ENCODE results near the gene AP3B1. TPM values are rescaled to one million over a fixed set of nuclear protein-coding genes. Genes with fewer than 3 reads are reported as not detected.

Gene AP3B1
- total RNA-seq, 1 experiment from 2014 or later = 45.3 TPM

DNA sequence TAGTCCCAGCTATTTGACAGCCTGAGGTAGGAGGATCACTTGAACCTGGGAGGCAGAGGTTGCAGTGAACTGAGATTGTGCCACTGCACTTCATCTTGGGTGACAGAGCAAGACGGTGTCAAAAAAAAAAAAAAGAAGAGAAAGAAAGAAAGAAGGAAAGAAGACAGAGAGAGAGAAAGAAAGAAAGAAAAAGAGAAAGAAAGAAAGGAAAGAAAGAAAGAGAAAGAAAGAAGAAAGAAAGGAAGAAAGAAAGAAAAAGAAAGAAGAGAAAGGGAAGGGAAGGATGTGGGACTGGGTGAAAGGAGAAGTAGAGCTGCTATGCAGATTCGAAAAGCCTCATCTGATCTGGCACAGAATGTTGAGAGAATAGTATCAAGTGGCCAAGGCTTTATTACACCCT is 42.2 kb upstream of the AP3B1 start:
- POLR2A ChIA-PET (ENCODE audit: low non-redundant PET) = no interaction called here
- no peak overlapping the region for H3K4me3 ChIP-seq (ENCODE audit: low read depth, low read length, poor library complexity, severe bottlenecking)
- peaks cover 6% of the 10 kb centered on the region for H3K9me3 ChIP-seq (ENCODE audit: low read depth, low read length, poor library complexity, severe bottlenecking)
- DNase-seq (ENCODE audit: low spot score) = no peak
- H3K27ac ChIP-seq (ENCODE audit: low read depth, low read length, poor library complexity, severe bottlenecking) = no peak overlapping the region
- no peak for TF ChIP-seq EZH2 (IDR thresholded peaks at IDR 0.05; ENCODE audit: borderline replicate concordance, low read depth, low read length, poor library complexity, severe bottlenecking)
- TF ChIP-seq, protein P1, sequence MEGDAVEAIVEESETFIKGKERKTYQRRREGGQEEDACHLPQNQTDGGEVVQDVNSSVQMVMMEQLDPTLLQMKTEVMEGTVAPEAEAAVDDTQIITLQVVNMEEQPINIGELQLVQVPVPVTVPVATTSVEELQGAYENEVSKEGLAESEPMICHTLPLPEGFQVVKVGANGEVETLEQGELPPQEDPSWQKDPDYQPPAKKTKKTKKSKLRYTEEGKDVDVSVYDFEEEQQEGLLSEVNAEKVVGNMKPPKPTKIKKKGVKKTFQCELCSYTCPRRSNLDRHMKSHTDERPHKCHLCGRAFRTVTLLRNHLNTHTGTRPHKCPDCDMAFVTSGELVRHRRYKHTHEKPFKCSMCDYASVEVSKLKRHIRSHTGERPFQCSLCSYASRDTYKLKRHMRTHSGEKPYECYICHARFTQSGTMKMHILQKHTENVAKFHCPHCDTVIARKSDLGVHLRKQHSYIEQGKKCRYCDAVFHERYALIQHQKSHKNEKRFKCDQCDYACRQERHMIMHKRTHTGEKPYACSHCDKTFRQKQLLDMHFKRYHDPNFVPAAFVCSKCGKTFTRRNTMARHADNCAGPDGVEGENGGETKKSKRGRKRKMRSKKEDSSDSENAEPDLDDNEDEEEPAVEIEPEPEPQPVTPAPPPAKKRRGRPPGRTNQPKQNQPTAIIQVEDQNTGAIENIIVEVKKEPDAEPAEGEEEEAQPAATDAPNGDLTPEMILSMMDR (conservative IDR thresholded peaks at IDR 0.05; ENCODE audit: low read depth, low read length) = no peak
- BruUV-seq (replicated peaks) = no TSS peak
- no peaks in the 10 kb centered on the region for H3K27me3 ChIP-seq (replicated peaks; ENCODE audit: insufficient read depth, low read depth, low read length, poor library complexity)
- CTCF ChIA-PET = no interaction called here
- H3K4me1 ChIP-seq (ENCODE audit: insufficient read depth, low read length, poor library complexity, severe bottlenecking) = no peaks in the 10 kb centered on the region
- H3K36me3 ChIP-seq (ENCODE audit: insufficient read depth, low read length, poor library complexity, severe bottlenecking) = no peaks in the 10 kb centered on the region
- intact Hi-C loops (cut with micrococcal nuclease; ENCODE audit: unreplicated experiment) = no loop called here

DNA sequence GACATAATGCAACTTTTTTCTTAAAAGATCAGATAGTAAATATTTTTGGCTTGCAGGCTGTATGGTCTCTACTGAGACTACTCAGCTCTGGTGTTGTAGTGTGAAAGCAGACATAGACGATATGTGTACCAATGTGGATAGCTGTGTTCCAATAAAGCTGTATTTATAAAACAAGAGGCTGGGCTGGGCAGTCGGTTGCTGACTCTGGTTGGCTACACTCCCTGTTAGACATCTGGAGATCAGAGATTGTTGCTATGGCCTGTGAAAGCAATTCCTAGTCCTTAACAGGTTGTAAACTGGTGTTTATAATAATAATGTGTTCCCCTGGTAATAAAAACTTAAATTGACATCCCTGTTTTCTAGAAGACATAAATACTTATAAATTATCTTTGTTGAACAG is 41.5 kb upstream of the AP3B1 start:
- no peak for TF ChIP-seq EZH2 (IDR thresholded peaks at IDR 0.05; ENCODE audit: borderline replicate concordance, low read depth, low read length, poor library complexity, severe bottlenecking)
- TF ChIP-seq, protein P1 (conservative IDR thresholded peaks at IDR 0.05; ENCODE audit: low read depth, low read length) = no peak
- DNase-seq (ENCODE audit: low spot score) = no peak
- H3K36me3 ChIP-seq (ENCODE audit: insufficient read depth, low read length, poor library complexity, severe bottlenecking) = no peaks in the 10 kb centered on the region
- H3K4me3 ChIP-seq (ENCODE audit: low read depth, low read length, poor library complexity, severe bottlenecking) = no peak overlapping the region
- BruUV-seq (replicated peaks) = no TSS peak
- POLR2A ChIA-PET (ENCODE audit: low non-redundant PET) = no interaction called here
- intact Hi-C loops (cut with micrococcal nuclease; ENCODE audit: unreplicated experiment) = no loop called here
- no peaks in the 10 kb centered on the region for H3K4me1 ChIP-seq (ENCODE audit: insufficient read depth, low read length, poor library complexity, severe bottlenecking)
- CTCF ChIA-PET = no interaction called here
- no peak overlapping the region for H3K27ac ChIP-seq (ENCODE audit: low read depth, low read length, poor library complexity, severe bottlenecking)
- H3K9me3 ChIP-seq (ENCODE audit: low read depth, low read length, poor library complexity, severe bottlenecking) = peaks cover 6% of the 10 kb centered on the region
- H3K27me3 ChIP-seq (replicated peaks; ENCODE audit: insufficient read depth, low read depth, low read length, poor library complexity) = no peaks in the 10 kb centered on the region

DNA sequence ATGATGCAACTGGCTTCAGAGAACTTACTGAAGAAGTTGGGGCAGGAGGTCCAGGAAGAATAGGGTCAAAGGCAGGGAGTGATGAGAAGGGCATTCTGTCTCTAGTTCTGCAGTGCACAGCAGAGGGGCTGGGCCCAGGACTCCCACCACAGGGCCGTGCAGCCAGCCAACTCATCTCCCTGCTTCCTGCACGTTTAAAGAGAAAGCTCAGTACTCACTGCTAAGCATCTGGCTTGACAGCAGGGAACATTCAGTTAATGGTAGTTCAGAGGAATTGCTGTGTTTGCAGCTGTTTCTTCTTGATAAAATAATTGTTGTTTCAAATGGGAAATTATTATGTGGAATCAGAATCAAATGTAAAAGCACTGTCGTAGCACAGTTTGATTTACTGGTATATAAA is 40.3 kb upstream of the AP3B1 start:
- Histone ChIP-seq H3K4me3 (ENCODE audit: low read depth, low read length, poor library complexity, severe bottlenecking) (no peak overlapping the region), H3K27me3 (replicated peaks; ENCODE audit: insufficient read depth, low read depth, low read length, poor library complexity) (no peaks in the 10 kb centered on the region), H3K4me1 (ENCODE audit: insufficient read depth, low read length, poor library complexity, severe bottlenecking) (no peaks in the 10 kb centered on the region), H3K27ac (ENCODE audit: low read depth, low read length, poor library complexity, severe bottlenecking) (no peak overlapping the region), H3K36me3 (ENCODE audit: insufficient read depth, low read length, poor library complexity, severe bottlenecking) (no peaks in the 10 kb centered on the region), H3K9me3 (ENCODE audit: low read depth, low read length, poor library complexity, severe bottlenecking) (peaks cover 6% of the 10 kb centered on the region)
- no peak for DNase-seq (ENCODE audit: low spot score)
- ChIA-PET CTCF (no interaction called here), POLR2A (ENCODE audit: low non-redundant PET) (no interaction called here)
- BruUV-seq (replicated peaks) = no TSS peak
- TF ChIP-seq, protein P1 (conservative IDR thresholded peaks at IDR 0.05; ENCODE audit: low read depth, low read length) = no peak
- TF ChIP-seq EZH2 (IDR thresholded peaks at IDR 0.05; ENCODE audit: borderline replicate concordance, low read depth, low read length, poor library complexity, severe bottlenecking) = no peak
- intact Hi-C loops (cut with micrococcal nuclease; ENCODE audit: unreplicated experiment) = no loop called here
